ENCODE results near the gene SCNN1A.

Gene SCNN1A

DNA sequence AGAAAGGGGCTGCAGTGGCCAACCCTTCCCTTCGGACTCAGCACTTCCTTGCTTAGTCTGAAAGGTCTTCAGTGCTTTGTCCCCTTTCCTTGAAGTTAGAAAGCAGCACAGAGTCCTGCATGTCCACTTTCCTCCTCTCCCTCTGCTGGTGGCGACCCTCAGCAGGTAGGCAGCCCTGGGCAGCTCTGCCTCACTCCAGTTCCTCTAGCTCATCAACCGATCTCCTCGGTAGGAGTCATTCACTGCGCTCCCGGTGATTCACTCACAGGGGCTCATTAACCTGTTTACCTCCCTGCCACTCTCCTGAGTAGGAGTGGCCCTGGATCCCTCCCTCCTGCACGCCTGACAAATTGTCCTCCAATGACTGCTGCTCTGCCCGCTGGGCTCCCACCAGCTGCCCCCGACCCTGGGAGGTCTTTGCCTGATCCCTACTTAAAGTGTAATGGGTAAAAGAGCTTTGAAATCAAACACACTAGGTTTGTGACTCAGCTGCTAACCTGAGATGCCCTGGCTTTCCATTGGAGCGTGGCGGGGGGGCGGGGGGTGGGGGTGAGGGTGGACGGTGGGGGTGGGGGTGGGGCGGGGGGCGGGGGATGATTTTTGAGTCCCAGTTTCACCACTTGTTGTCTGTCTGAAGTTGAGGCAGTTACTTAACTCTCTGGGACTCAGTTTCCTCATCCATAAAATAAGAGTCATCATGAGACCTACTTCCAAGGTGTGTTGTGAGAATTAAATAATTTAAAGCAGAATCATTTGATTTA lies 4.2 kb downstream of the SCNN1A start:
- DNase-seq, result peak; percentile 67
- in situ Hi-C loops (cut with MboI; ENCODE audit: low pct_unique_long_range_greater_than_20kb, low sequenced_read_pairs), result no loop called here

DNA sequence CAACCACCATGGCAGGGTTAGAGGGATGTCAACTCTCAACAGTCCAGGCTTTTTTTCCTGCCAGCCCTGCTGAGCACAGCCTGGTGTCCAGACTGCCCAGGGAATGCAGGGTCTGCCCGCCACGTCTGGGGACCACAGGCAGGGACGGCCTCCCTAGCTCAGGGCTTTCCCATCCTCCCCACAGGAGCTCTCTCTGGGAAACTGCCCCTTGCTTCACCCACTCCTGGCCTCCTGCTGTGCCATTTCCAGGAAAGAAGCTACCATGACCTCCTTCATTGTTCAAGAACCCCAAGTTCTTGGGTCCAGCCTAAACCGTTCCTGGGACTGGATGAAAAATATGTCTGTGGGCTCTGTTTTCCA lies 4.8 kb downstream of the SCNN1A start:
- in situ Hi-C loops (cut with MboI; ENCODE audit: low pct_unique_long_range_greater_than_20kb, low sequenced_read_pairs), result no loop called here
- no peak for DNase-seq

DNA sequence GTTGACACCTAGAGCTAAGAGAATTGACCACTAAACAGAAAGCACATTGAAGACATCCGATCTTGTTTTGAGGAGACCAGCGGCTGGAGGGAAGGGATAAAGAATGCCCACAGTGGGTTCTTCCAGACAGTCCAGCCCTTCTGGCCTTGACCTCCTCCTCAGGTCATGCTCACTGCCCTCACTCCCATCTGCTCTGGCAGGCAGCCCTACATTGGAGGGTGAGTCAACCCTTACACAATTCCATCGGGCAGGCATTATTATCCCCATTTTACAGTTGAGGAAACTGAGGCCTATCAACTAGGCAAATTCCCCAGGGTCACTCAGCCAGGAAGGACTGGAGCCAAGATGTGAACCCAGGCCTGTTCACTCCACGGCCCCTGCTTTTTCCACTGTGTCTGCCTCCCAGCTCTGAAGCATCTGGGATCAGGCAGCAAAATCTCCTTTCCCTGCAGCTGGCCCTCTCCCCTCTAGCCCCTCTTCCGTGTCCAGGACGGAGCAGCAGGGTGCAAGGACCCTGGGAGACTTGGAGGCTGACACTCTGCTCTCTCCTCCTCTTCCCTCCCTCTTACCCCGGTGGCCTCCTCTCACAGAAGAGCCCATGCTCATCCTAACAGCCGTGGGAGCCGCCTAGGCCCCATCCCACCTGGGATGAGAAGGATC lies 5.3 kb downstream of the SCNN1A start:
- in situ Hi-C loops (cut with MboI; ENCODE audit: low pct_unique_long_range_greater_than_20kb, low sequenced_read_pairs), result no loop called here
- DNase-seq, result no peak

DNA sequence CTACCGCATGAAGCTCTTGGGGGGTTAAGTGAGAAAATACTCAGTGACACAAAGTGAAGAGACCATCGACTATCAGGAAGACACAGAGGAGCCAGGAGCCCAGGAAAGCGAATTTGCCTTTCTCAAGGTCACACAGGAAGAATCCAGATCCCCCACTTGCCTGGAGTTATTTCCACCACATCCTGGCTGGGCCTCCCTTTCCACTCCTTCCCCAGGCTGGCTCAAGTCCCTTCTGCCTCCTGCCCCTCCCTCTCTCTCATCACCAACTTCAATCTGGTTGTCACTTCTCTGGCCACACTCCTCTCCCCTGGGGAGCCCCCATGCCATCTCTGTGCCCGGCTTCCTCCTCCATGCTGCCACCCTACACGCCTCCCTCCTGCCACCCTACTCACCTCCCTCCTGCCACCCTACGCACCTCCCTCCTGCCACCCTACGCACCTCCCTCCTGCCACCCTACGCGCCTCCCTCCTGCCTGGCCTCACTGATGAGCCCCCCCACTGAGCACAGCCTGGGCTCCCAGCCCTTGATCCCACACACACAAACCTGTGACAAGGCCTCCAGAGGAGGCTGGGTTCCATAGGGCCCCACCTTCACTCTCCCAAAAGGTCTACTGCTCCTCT lies 6.3 kb downstream of the SCNN1A start:
- in situ Hi-C loops (cut with MboI; ENCODE audit: low pct_unique_long_range_greater_than_20kb, low sequenced_read_pairs), result no loop called here
- no peak for DNase-seq

DNA sequence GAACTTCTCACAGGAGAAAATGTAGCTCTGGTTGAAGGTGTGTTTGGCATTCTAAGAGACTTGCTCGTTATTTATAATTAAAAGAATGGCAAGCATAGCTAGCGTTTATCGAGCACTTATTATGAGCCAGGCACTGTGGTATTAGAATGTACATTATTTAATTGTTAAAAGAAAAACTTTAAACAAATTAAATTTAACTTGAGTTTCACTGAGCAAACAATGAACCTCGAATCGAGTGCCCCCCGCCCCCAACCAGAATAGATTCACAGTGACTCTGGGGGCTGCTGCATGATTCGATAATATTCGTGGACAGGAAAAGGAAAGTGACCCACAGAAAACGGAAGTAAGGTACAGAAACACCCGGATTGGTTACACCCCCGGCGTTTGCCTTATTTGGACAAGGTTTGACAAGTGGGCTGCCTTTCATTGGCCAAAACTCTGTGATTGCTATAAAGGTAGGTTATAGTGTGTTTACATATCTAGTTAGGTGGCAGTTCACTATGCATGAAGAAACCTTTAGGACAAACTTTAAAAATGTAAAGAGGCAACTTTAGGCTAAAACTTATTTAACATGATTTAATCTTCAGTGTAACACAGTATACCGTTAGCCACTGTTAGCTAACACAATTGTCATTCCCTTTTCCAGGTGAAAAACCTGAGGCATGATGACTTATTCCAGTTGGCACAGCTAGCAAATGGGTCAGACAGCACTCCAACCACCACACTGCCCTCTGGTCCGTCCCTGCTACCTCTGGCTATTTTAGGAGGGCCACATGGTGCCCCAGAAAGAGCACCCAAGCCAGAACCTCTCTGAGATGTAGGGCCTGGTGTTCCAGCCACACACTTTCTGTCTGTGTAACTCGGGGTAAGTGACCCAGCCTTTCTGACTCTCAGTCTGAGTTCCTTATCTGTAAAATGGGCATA lies 7.1 kb downstream of the SCNN1A start:
- DNase-seq, result peak; percentile 67
- in situ Hi-C loops (cut with MboI; ENCODE audit: low pct_unique_long_range_greater_than_20kb, low sequenced_read_pairs), result no loop called here

DNA sequence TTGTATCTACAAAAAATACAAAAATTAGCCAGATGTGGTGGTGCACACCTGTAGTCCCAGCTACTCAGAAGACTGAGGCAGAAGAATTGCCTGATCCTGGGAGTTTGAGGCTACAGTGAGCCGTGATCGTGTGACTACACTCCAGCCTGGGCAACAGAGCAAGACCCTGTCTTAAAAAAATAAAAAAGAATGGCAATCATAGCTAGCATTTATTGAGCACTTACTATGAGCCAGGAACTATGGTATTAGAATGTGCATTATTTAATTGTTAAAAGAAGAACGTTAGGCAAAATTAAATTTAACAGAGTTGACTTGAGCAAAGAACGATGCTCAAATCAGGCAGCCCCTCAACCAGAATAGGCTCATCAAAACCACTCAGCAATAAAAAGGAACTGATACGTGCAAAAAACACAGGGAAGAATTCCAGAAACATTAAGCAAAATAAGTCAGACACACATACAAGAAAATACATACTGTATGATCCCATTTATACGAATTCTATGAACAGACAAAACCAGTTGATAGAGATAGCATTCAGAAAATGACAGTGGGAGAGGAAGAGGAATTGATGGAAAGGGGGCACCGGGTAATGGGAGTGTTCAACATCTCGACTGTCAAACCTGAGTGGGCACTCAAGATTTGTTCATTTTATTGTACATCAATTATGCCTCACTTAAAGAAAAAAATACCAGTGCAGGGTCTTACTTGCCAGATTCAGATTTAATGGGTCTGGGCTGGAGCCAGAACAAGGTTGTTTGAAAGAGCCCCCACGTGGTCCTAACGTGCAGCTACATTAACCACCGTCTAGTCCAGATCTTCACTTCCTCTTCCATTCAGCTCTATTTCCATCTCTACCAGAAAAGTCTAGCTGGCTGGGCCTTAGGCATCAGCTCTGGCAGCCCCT lies 8.0 kb downstream of the SCNN1A start:
- DNase-seq, result peak; percentile 88
- in situ Hi-C loops (cut with MboI; ENCODE audit: low pct_unique_long_range_greater_than_20kb, low sequenced_read_pairs), result no loop called here

DNA sequence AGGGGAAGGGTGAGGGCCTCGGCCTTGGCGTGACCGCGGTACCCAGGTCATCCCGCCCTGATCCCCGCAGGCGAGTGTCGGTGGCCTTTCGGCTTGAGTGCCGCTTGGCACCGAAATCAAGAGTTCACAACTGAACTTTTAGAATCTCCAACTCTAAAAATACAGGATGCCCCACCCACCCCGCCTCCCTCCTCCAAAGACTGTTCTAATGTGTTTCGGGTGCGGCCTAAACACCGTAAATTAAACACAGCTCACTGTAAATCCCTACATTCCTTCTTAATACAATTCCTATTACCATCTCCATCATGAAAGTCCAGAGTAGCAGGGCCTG lies 11.4 kb downstream of the SCNN1A start:
- no peak for DNase-seq
- in situ Hi-C loops (cut with MboI; ENCODE audit: low pct_unique_long_range_greater_than_20kb, low sequenced_read_pairs), result no loop called here

DNA sequence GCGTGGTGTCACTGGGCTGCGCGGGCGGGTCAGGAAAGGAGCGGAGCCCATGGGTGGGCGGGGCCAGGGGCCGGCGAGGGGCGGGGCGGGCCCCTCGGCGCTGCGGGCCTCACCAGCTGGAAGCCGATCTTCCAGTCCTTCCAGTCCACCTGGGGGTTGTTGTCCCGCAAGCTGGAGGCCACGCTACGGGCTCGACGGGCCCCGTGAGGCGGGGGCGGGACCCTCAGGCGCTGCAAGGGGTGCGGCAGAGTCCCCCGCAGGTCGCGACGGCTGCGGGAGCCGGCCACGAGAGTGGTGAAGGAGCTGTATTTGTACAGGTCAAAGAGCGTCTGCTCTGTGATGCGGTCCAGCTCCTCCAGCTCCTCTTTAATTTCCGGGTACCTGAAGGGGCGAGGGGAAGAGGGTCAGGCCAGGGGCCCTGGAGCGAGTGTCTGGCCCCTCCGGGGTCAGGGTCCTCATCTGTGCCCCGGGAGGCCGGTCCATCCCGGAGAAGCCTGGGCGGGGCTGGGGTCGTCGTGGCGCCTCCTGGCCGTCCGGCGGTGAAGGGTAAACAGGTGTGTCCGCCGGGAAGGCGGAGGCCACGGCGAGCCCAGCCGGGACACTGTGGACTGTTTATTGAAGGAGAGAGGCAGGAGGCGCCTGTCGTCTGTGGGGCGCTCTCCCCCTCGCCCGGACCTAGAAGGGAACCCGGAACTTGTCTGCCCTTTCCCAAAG lies 11.9 kb downstream of the SCNN1A start:
- in situ Hi-C loops (cut with MboI; ENCODE audit: low pct_unique_long_range_greater_than_20kb, low sequenced_read_pairs), result no loop called here
- no peak for DNase-seq

DNA sequence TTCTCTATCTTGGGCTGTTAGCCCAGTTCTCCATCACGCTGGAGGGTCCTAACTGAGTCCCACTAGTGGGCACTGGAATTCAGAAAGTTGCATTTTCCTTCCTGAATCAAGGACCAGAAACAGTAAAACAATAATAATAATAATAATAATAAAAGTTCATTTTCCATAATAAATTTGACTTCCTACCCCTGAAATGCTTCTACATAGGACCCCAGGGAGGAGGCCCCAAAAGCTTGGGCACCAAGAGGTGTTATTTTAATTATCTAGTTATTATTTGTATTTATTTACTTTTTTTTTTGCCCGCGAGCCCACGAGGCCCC lies 12.4 kb downstream of the SCNN1A start:
- in situ Hi-C loops (cut with MboI; ENCODE audit: low pct_unique_long_range_greater_than_20kb, low sequenced_read_pairs), result no loop called here
- DNase-seq, result no peak

DNA sequence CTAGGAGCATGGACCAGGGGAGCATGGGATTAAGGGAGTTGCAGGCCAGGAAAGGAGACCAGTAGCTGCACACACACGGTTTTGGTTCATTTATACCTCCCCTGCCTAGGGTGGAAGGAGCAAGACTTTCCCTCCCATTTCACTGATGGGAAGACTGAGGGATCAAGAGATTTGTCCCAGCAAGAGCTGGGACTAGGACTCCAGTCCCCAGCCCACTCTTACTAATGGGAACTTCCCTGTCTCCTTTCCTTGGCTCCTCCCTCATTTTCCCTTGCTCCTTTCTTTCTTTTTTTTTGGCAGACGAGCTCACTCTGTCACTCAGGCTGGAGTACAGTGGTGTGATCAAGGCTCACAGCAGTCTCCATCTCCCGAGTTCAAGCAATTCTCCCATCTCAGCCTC lies 13.0 kb downstream of the SCNN1A start:
- no peak for DNase-seq
- in situ Hi-C loops (cut with MboI; ENCODE audit: low pct_unique_long_range_greater_than_20kb, low sequenced_read_pairs), result no loop called here

DNA sequence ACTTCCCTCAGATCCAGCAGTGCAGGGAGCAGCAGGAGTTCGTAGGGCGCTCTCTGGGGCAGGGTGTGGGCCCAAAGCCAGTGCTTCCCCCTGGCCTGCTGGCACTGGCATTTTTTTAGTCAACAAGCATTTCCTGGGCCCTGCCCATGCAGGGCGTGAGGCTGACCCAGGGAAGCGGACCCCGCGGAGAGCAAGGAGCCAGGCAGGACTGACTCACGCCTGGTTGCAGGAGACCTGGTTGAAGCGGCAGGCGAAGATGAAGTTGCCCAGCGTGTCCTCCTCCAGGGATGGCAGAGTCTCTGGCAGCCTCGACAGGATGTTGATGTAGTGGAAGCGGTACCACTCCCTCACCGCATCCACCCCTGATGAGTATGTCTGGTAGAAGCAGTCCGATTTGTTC lies 13.5 kb downstream of the SCNN1A start:
- DNase-seq, result no peak
- in situ Hi-C loops (cut with MboI; ENCODE audit: low pct_unique_long_range_greater_than_20kb, low sequenced_read_pairs), result no loop called here

DNA sequence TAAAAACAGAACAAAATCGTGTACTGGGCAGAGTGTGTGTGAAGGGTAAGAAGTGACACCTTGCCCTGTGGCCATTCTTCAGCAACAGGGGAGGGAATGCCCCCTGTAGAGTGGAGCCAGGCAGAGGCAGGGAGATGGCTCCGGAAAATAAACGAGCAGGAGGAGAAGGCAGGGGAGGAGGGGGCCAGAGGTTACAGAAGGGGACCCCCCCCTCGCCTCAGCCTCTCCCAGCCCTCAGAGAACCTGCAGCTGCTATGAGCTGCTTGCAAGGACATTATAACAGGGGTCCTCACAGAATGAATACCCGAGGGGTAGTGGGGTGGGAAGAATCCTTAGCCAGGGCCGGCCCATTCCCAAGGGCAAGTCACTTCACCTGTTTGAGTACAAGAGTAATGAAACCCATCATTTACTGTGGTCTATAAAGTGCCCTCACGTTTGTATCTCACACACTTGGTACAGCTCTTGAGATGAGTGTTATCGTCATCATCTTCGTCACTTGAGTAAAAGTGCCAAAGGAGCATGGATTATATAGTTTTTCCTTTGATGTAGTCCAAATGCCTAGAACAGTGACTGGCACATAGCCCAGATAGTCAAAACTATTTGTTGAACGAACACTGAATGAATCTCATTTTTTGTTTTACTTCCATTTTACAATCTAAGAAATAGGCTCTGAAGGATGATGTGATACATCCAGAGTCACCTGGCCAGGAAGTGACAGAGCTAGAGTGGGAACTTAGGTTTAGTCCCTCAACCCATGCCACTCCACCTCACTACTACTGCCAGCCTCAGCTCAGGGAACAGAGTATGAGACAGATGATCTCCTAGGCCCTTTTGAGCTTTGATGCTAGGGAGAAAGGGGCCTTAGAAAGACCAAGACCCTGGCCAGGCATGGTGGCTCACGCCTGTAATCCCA lies 14.5 kb downstream of the SCNN1A start:
- in situ Hi-C loops (cut with MboI; ENCODE audit: low pct_unique_long_range_greater_than_20kb, low sequenced_read_pairs), result no loop called here
- DNase-seq, result no peak

DNA sequence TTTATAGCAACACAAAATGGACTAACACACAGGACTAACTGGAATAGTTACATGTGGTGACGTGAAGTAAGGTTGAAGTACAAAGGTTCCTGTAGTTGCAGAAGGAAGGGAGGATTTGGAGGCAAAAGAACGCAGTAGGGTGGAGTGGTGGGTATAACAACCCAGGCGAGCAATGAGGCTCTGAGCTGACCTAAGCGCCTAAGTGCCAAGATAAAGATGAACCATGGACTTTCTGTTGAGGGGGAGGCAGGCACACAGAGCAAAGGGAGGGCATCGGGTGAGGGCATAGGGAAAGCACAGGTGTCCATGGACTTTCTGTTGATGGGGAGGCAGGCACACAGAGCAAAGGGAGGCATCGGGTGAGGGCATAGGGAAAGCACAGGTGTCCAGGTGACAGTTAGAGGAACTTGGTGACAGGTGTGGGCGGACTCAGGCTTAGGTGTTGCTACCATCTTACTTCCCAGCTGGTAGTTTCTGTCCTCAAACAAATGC lies 15.2 kb downstream of the SCNN1A start:
- in situ Hi-C loops (cut with MboI; ENCODE audit: low pct_unique_long_range_greater_than_20kb, low sequenced_read_pairs), result no loop called here
- no peak for DNase-seq

DNA sequence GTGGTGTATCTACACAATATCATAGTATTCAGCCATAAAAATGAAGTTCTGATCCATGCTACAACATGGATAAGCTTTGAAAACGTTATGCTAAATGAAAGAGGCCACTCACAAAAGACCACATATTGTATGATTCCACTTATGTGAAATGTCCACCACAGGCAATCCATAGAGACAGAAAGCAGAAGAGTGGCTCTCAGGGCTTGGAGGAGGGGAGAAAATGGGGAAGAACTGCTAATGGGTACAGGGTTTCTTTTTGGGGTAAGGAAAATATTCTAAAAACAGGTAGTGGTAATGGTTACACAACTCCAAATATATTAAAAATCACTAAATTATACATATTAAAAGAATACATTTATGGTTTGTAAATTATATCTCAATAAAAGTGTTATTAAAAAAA lies 16.5 kb downstream of the SCNN1A start:
- in situ Hi-C loops (cut with MboI; ENCODE audit: low pct_unique_long_range_greater_than_20kb, low sequenced_read_pairs), result no loop called here
- peak; percentile 61 for DNase-seq

DNA sequence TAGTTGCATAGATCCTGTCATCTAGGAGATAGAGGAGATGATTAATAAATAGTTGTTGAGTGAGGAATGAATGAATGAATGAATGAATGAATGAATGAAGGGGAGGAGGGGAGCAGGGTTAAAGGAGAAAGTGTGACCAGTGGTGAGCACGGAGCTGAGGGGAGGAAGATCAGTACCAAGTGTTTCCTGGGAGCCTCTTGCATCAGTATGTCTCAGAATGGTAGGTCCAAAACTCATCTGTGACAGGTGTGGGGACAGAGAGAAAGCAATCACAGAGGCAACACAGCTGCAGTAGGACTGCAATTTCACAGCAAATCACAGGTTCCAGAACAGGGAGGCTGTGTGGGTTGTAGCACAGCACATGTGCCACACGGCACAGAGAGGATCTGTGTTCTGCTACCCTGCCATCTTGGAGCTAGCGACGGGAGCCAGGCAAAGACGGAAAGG lies 19.0 kb downstream of the SCNN1A start:
- in situ Hi-C loops (cut with MboI; ENCODE audit: low pct_unique_long_range_greater_than_20kb, low sequenced_read_pairs), result no loop called here
- no peak for DNase-seq

DNA sequence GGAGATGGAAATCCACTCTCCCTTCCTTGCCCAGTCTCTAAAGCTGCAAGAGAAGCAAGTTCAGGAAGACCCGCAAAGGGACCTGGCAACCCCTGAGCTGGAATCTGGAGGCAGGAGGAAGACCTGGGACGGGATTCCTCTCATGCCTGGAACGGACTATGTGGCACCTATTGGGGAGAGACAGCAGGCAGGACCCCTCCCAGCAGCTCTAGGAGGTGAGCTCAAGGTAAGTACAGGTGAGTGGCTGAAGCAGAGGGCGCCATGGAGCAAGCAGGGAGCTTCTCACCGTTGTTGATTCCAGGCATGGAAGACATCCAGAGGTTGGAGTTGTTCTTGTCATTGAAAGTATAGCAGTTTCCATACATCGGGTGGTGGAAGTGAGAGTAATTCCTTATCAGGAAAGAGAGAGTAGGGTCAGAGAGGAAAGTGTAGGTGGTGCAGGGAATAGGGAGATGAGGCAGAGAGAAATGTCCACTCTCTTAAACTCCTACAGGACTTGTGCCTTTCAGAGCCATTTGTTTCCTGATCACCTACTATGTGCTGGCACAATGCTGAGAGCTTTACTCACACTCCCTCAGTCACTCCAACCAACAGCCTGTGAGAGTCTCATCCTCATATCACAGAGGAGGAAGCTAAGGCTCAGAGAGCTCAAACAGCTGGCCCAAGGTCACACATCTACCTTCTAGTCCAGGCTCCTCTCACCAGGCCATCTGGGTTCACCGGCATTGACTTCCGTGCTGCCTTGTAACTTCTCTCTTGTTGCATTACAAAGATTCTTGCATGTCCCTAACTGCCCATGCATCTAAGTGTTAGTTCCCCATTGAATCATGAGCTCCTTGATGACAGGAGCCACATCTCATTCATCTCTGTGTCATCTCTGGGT lies 19.6 kb downstream of the SCNN1A start:
- DNase-seq, result peak; percentile 19

More for the DNA sequence above, 19.6 kb downstream of the SCNN1A start:
- in situ Hi-C loops (cut with MboI; ENCODE audit: low pct_unique_long_range_greater_than_20kb, low sequenced_read_pairs), result no loop called here

Data from KBM-7 (cell line).